HepG2 (cell line): ENCODE measurements around the gene ZXDC. TPM values are rescaled to one million over a fixed set of nuclear protein-coding genes. Genes with fewer than 3 reads are reported as not detected.

Experiments
- ISX ChIP-seq: sonication (generic); formaldehyde crosslinking; conservative IDR thresholded peaks from 2 replicates; pipeline ENCODE4 v1.5.0; 2020; ENCODE audit warnings: missing genetic modification reagents
- NFE2L1 ChIP-seq: sonication (generic); formaldehyde crosslinking; IDR thresholded peaks from 2 replicates; pipeline ENCODE4 v1.4.0; 2020; ENCODE audit warnings: missing genetic modification reagents, mild to moderate bottlenecking, borderline replicate concordance
- SOX5 ChIP-seq: IDR thresholded peaks from 2 replicates; pipeline ENCODE4 v1.6.1; 2016; ENCODE audit warnings: borderline replicate concordance
- ZKSCAN8 ChIP-seq: IDR thresholded peaks from 2 replicates; pipeline ENCODE4 v1.6.1; 2016; ENCODE audit warnings: borderline replicate concordance, missing genetic modification reagents, missing compliant biosample characterization
- ZNF510 ChIP-seq: sonication (generic); formaldehyde crosslinking; IDR thresholded peaks from 2 replicates; pipeline ENCODE4 v1.4.0; 2020; ENCODE audit warnings: low read depth, mild to moderate bottlenecking, missing genetic modification reagents
- polyA plus RNA-seq, 8 experiments: library from polyadenylated mRNA; depleted of rRNA in 3 of 8; stranded (reverse) in 7 of 8; unstranded in 1 of 8; fragments of >200 nt; fragmentation: Illumina TruSeq in 4 of 8; extraction: Trizol in 4 of 8; gene quantifications; 2 replicates each; pipeline versions ENCODE4 v1.2.1 to v1.2.3, GENCODE V29; 2011 to 2016; ENCODE audit warnings: low read depth in 4 of 8, missing spikeins in 1 of 8, mixed read lengths in 1 of 8; ENCODE audit not compliant: insufficient read depth in 1 of 8
- total RNA-seq, 5 experiments: library from RNA; depleted of rRNA; stranded (reverse); fragments of >200 nt; fragmentation: Illumina TruSeq; extraction: Trizol; gene quantifications; 2 replicates each; pipeline ENCODE4 v1.2.3, GENCODE V29; 2016; ENCODE audit warnings: low read depth in 1 of 5
- TF ChIP-seq, protein P1 (sequence below): sonication (generic); formaldehyde crosslinking; IDR thresholded peaks from 2 replicates; pipeline ENCODE4 v1.4.0; 2020; ENCODE audit warnings: missing genetic modification reagents
- TF ChIP-seq, protein P2 (sequence below): sonication (generic); formaldehyde crosslinking; IDR thresholded peaks from 2 replicates; pipeline ENCODE4 v1.4.0; 2020; ENCODE audit warnings: mild to moderate bottlenecking, missing genetic modification reagents, borderline replicate concordance
- TF ChIP-seq, protein P3 (sequence below): sonication (generic); formaldehyde crosslinking; IDR thresholded peaks from 2 replicates; pipeline ENCODE4 v1.4.0; 2020; ENCODE audit warnings: mild to moderate bottlenecking, missing genetic modification reagents

Gene ZXDC
- total and polyA plus RNA-seq, 2 of the 13 experiments (the other 11 are each of a cell fraction or from before 2014, with no cell fraction given), result 17.6 to 21.2 TPM

- TF ChIP-seq NFE2L1 (CRISPR knock-in tag), result no peak
- TF ChIP-seq ISX (CRISPR knock-in tag), result no peak
- no peak for TF ChIP-seq ZKSCAN8 (CRISPR knock-in tag)
- no peak for TF ChIP-seq SOX5 (CRISPR knock-in tag)
- no peak for TF ChIP-seq ZNF510
- TF ChIP-seq, protein P1, sequence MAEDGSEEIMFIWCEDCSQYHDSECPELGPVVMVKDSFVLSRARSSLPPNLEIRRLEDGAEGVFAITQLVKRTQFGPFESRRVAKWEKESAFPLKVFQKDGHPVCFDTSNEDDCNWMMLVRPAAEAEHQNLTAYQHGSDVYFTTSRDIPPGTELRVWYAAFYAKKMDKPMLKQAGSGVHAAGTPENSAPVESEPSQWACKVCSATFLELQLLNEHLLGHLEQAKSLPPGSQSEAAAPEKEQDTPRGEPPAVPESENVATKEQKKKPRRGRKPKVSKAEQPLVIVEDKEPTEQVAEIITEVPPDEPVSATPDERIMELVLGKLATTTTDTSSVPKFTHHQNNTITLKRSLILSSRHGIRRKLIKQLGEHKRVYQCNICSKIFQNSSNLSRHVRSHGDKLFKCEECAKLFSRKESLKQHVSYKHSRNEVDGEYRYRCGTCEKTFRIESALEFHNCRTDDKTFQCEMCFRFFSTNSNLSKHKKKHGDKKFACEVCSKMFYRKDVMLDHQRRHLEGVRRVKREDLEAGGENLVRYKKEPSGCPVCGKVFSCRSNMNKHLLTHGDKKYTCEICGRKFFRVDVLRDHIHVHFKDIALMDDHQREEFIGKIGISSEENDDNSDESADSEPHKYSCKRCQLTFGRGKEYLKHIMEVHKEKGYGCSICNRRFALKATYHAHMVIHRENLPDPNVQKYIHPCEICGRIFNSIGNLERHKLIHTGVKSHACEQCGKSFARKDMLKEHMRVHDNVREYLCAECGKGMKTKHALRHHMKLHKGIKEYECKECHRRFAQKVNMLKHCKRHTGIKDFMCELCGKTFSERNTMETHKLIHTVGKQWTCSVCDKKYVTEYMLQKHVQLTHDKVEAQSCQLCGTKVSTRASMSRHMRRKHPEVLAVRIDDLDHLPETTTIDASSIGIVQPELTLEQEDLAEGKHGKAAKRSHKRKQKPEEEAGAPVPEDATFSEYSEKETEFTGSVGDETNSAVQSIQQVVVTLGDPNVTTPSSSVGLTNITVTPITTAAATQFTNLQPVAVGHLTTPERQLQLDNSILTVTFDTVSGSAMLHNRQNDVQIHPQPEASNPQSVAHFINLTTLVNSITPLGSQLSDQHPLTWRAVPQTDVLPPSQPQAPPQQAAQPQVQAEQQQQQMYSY (CRISPR knock-in tag), result no peak
- TF ChIP-seq, protein P2, sequence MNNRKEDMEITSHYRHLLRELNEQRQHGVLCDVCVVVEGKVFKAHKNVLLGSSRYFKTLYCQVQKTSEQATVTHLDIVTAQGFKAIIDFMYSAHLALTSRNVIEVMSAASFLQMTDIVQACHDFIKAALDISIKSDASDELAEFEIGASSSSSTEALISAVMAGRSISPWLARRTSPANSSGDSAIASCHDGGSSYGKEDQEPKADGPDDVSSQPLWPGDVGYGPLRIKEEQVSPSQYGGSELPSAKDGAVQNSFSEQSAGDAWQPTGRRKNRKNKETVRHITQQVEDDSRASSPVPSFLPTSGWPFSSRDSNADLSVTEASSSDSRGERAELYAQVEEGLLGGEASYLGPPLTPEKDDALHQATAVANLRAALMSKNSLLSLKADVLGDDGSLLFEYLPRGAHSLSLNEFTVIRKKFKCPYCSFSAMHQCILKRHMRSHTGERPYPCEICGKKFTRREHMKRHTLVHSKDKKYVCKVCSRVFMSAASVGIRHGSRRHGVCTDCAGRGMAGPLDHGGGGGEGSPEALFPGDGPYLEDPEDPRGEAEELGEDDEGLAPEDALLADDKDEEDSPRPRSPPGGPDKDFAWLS (CRISPR knock-in tag), result no peak
- TF ChIP-seq, protein P3, sequence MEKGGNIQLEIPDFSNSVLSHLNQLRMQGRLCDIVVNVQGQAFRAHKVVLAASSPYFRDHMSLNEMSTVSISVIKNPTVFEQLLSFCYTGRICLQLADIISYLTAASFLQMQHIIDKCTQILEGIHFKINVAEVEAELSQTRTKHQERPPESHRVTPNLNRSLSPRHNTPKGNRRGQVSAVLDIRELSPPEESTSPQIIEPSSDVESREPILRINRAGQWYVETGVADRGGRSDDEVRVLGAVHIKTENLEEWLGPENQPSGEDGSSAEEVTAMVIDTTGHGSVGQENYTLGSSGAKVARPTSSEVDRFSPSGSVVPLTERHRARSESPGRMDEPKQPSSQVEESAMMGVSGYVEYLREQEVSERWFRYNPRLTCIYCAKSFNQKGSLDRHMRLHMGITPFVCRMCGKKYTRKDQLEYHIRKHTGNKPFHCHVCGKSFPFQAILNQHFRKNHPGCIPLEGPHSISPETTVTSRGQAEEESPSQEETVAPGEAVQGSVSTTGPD (CRISPR knock-in tag), result no peak
Measured at GRCh38 chr3:126406389-126407296, 69.0 kb downstream of the ZXDC start (continued).
